Vagina (tissue), 2 donors: ENCODE results near the gene TTC39C. TPM values are rescaled to one million over a fixed set of nuclear protein-coding genes. Genes with fewer than 3 reads are reported as not detected.

ENCODE experiments used
- DNase-seq, 2 donors: peaks; one replicate each; pipeline ENCODE4 v3.0.0-alpha.2; 2017; ENCODE audit errors: extremely low spot score in 2 of 2
- H3K27ac ChIP-seq: fragments of 200-600 bp; sonication (generic); one replicate; pipeline ENCODE4 v1.5.1; 2019
- H3K27me3 ChIP-seq: fragments of 200-600 bp; sonication (generic); one replicate; pipeline ENCODE4 v1.5.1; 2019
- H3K36me3 ChIP-seq, 2 donors: fragments of 200-600 bp; sonication (generic); one replicate each; pipeline ENCODE4 v1.5.1; 2017 to 2019
- H3K4me1 ChIP-seq: fragments of 200-600 bp; sonication (generic); one replicate; pipeline ENCODE4 v1.5.1; 2019
- H3K4me3 ChIP-seq, 2 donors: fragments of 200-600 bp; sonication (generic); 1 replicate in 1 of 2; 2 replicates in 1 of 2; pipeline ENCODE4 v1.5.1; 2016 to 2019
- H3K9me3 ChIP-seq: fragments of 200-600 bp; sonication (generic); one replicate; pipeline ENCODE4 v1.5.1; 2019
- CTCF ChIP-seq, 3 experiments: fragments of 450-650 bp in 2 of 3; fragments of 200-600 bp in 1 of 3; sonication (generic) in 1 of 3; IDR thresholded peaks; one replicate each; pipeline ENCODE4 v1.5.1; 2017 to 2019; ENCODE audit warnings: antibody characterized with exemption in 3 of 3, mild to moderate bottlenecking in 2 of 3, moderate library complexity in 2 of 3
- POLR2A ChIP-seq, 2 donors: fragments of 450-650 bp; IDR thresholded peaks; one replicate each; pipeline ENCODE4 v1.6.1; 2017; ENCODE audit warnings: antibody characterized with exemption in 2 of 2, mild to moderate bottlenecking in 2 of 2, moderate library complexity in 2 of 2
- POLR2AphosphoS5 ChIP-seq, 2 donors: sonication (generic); formaldehyde crosslinking; IDR thresholded peaks; one replicate each; pipeline ENCODE4 v1.9.0; 2017; ENCODE audit warnings: antibody characterized with exemption in 2 of 2, mild to moderate bottlenecking in 2 of 2, low read depth in 1 of 2; ENCODE audit not compliant: insufficient read depth in 1 of 2
- intact Hi-C: fragments of 100-400 bp; cut with DNase I; formaldehyde crosslinking; loops from one replicate; pipeline ENCODE4 v1.15.1; 2023
- total RNA-seq: library from RNA; depleted of rRNA; stranded (reverse); fragments of >200 nt; gene quantifications from one replicate; pipeline ENCODE4 v1.2.3, GENCODE V29; 2016

The TTC39C gene
- total RNA-seq, 1 donor from 2014 or later: 42.5 TPM

DNA sequence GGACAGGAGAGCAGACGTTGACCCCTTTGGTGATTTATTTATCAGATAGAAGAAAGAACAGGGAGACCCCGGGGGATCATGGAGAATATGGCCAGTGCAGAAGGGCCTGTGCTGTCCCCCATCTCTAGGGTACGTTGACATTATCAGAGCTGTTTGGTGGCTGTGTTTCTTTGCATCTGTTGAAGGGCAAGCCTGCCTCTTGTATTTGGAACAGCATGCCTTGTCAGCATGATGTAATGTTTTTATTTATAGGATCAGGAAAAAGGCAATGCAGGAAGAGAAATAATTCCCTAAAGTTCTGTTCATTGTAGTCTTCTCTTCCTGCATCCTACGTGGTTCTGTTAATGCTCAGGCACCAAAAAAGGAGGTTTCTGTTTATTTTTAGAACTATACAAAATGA, 74.5 kb downstream of the TTC39C start:
- TF ChIP-seq POLR2AphosphoS5 (IDR thresholded peaks at IDR 0.05; ENCODE audit: insufficient read depth in 1 of 2, low read depth in 1 of 2): no peak
- no peak for TF ChIP-seq POLR2A (IDR thresholded peaks at IDR 0.05)
- no peak for TF ChIP-seq CTCF (IDR thresholded peaks at IDR 0.05)

DNA sequence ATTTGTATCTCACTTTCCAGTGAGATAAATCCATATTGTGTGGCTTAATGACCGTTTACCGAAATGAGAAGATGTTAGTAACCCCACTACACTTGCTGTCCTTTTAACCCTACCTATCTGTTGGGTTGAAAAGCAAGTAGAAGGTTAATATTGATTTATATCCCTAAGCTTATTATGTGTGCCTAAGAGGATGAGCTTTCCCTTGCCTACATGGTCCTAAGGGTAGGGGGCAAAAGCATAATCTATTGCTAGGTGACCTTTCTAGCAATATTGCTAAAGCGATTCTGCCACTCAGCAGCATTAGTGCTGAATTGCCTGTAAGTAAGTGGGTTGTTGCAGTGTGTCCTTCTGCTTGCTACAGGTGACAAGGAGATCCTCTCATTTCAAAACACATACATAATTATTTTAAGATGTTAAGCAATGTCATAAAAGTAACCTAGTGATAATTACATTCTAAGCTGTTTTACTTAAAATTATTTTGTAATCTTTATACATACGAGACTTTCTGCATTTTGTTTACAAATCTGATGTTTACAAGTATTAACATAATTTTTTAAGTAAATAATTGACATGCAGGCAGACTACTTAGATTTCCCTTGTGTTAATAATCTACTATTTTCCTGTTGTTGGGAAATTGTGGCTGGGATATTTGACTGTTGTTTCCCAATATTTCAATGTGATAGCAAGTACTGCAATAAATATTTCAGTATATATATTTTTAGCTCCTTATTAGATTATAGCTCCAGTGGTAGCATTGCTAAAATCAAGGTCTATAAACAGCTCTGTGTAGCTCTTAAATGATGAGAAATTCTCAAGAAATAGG, 75.2 kb downstream of the TTC39C start:
- intact Hi-C loops: no loop called here

More for the DNA sequence above, 74.5 kb downstream of the TTC39C start:
- no peak for DNase-seq
- peaks cover 0 to 6% of the 10 kb centered on the region in 2 donors for H3K36me3 ChIP-seq
- no peaks in the 10 kb centered on the region for H3K9me3 ChIP-seq
- intact Hi-C loops: no loop called here
- H3K27me3 ChIP-seq: no peaks in the 10 kb centered on the region
- no peaks in the 10 kb centered on the region for H3K4me1 ChIP-seq
- no peak overlapping the region for H3K4me3 ChIP-seq
- no peak overlapping the region for H3K27ac ChIP-seq

GRCh38 chr18:24090876-24091275, 76.3 kb downstream of the TTC39C start:
- H3K4me3 ChIP-seq: no peak overlapping the region
- intact Hi-C loops: no loop called here
- no peak overlapping the region for H3K27ac ChIP-seq
- H3K36me3 ChIP-seq: peaks cover 0 to 1% of the 10 kb centered on the region in 2 donors
- TF ChIP-seq POLR2A (IDR thresholded peaks at IDR 0.05): no peak
- TF ChIP-seq POLR2AphosphoS5 (IDR thresholded peaks at IDR 0.05; ENCODE audit: insufficient read depth in 1 of 2, low read depth in 1 of 2): no peak
- TF ChIP-seq CTCF (IDR thresholded peaks at IDR 0.05): no peak
- H3K4me1 ChIP-seq: no peaks in the 10 kb centered on the region
- no peaks in the 10 kb centered on the region for H3K9me3 ChIP-seq
- no peaks in the 10 kb centered on the region for H3K27me3 ChIP-seq
- no peak for DNase-seq

More for the DNA sequence above, 75.2 kb downstream of the TTC39C start:
- Histone ChIP-seq H3K27ac (no peak overlapping the region), H3K4me1 (no peaks in the 10 kb centered on the region), H3K4me3 (no peak overlapping the region), H3K9me3 (no peaks in the 10 kb centered on the region), H3K27me3 (no peaks in the 10 kb centered on the region), H3K36me3 (peaks cover 0 to 3% of the 10 kb centered on the region in 2 donors)
- no peak for DNase-seq
- TF ChIP-seq POLR2A (IDR thresholded peaks at IDR 0.05): no peak

DNA sequence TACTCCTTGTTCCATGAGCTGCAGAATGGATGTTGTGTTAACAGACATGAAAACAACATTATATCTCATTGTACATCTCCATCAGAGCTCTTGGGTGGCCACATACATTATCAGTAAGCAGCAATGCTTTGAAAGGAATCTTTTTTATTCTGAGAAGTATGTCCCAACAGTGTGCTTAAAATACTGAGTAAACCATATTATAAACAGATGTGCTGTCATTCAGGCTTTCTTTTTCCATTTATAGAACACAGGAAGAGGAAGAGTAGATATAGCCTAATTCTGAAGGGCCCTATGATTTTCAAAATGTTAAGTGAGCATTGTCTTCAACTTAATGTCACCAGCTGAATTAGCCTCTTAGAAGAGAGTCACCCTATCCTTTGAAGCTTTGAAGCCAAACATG, 80.0 kb downstream of the TTC39C start:
- Histone ChIP-seq H3K4me1 (no peaks in the 10 kb centered on the region), H3K27me3 (no peaks in the 10 kb centered on the region), H3K36me3 (peaks cover 0 to 7% of the 10 kb centered on the region in 2 donors), H3K9me3 (no peaks in the 10 kb centered on the region), H3K27ac (no peak overlapping the region), H3K4me3 (no peak overlapping the region)
- TF ChIP-seq POLR2AphosphoS5 (IDR thresholded peaks at IDR 0.05; ENCODE audit: insufficient read depth in 1 of 2, low read depth in 1 of 2) (no peak), CTCF (IDR thresholded peaks at IDR 0.05) (no peak), POLR2A (IDR thresholded peaks at IDR 0.05) (no peak)
- DNase-seq: no peak
- intact Hi-C loops: no loop called here

GRCh38 chr18:24095976-24096375, 81.4 kb downstream of the TTC39C start:
- H3K27ac ChIP-seq: no peak overlapping the region
- H3K36me3 ChIP-seq: peaks cover 0 to 7% of the 10 kb centered on the region in 2 donors
- no peak for DNase-seq
- H3K4me3 ChIP-seq: no peak overlapping the region
- intact Hi-C loops: no loop called here
- H3K4me1 ChIP-seq: no peaks in the 10 kb centered on the region
- TF ChIP-seq POLR2A (IDR thresholded peaks at IDR 0.05): no peak
- no peak for TF ChIP-seq CTCF (IDR thresholded peaks at IDR 0.05)
- no peak for TF ChIP-seq POLR2AphosphoS5 (IDR thresholded peaks at IDR 0.05; ENCODE audit: insufficient read depth in 1 of 2, low read depth in 1 of 2)
- H3K27me3 ChIP-seq: no peaks in the 10 kb centered on the region
- H3K9me3 ChIP-seq: no peaks in the 10 kb centered on the region
